GM19455 (cell line): Measurements from ENCODE around the gene CLDN22.

Experiments
- ATAC-seq: cut with Tn5 transposase; IDR thresholded peaks from one replicate; pipeline ENCODE4 v1.9.1; 2021; ENCODE audit not compliant: unreplicated experiment

CLDN22 gene

DNA sequence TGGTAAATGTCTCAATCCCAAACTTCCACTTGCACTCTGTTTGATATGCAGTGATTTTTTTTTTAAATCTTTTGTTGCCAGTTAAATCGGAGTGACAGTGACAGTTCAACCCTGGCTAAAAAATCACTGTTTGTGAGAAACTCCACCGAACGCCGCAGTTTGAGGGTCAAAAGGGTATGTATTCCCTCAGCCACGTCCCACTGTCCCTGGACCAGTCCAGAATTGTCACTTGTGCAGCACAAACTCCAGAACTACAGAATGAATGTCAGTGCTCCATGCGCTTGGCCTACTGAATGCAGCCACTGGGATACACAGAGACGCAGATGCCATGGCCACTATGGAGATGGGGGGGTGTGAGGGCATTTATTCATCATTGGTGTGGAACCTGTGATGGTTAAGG lies 34.2 kb downstream of the CLDN22 start:
- no peak for ATAC-seq

DNA sequence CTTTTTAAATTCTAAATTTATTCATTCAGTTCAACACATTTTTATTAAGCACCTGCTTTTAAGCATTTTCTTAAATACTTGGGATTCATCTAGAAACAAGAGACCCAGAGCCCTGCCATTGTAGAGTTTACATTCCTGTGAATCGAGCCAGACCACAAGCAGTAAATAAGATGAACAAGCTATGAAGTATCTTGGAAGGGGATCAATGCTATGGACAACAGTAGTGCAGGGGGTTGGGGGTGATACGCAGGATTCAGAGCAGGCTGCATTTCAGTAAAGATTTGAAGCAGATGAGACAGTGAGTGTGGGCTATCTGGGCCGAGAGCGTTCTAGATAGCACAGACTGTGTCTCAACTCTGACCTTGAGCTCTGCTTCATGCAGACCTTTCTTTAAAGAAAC lies 35.1 kb downstream of the CLDN22 start:
- no peak for ATAC-seq

DNA sequence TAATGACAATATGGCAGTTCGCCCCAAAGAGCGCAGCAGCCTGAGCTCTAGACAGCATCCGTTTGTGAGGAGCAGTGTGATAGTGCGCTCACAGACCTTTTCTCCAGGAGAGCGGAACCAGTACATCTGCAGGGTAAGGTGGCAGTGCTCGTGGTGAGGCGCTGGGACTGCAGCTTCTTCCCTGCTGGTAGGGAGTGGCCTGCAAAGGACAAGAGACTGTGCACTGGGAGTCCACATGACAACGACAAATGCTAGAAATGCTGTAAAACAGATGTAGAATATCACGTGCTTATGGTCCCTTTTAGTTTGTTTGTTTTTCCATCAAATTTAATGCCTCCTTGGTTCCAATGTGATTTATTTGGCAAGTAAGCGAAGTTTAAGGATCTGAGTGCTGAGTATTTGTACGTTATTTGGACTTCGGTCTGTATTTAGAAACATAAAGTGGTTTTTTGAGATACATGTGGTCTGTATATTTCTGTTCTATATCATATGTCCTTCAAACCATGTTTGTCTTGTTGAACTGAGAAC lies 35.8 kb downstream of the CLDN22 start:
- no peak for ATAC-seq

DNA sequence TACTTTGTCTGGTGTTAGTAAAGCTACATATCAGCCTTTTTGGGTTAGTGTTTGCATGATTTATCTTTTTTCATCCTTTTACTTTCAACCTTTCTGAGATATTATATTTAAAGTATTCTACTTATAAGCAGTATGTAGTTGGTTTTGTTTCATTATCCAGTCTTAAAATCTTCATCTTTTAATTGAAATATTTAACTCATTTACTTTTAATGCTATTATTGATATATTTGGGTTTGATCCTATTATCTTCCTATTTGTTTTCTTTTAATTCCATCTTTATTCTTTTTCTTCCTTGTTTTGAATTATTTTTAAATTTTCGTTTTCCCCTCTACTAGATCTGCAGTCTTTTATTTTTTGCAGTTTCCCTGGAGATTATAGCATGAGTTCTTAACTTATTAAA lies 44.0 kb downstream of the CLDN22 start:
- ATAC-seq, result no peak

DNA sequence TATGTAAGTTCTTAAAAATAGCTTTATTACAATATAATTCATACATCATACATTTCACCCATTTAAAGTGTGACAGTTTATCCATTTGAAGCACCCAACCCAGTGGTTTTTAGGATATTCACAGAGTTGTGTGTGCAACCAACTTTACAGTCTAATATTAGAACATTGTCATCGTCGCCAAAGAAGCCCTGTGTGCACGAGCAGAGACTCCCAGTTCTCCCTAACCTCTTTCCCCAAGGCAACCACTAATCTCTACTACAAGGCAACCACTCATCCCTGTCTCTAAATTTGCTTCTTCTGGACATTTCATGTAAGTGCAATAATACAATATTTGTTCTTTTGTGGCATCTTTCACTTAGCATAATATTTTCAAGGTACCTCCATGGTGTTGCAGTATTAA lies 47.7 kb downstream of the CLDN22 start:
- no peak for ATAC-seq

DNA sequence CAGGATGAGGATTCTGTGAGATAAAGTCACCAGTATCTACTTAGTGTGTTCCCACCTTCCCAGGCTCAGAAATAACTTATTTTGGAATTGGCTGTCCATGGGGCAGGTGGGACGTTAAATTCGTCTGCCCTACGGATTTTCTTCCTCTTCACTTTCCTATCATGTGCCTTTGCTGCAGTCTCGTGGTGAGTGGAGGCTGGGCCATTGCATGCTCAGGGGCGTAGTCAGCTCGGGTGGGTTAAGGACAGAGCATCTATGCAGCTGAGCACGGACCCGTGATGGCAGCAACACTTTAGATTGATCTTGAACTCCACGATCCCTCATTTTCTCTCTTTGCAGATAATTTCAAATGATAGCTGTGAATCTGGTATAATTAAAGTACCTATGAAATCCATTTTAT lies 51.5 kb downstream of the CLDN22 start:
- no peak for ATAC-seq
